ENCODE measurements around the gene DYNC1H1.

DNA sequence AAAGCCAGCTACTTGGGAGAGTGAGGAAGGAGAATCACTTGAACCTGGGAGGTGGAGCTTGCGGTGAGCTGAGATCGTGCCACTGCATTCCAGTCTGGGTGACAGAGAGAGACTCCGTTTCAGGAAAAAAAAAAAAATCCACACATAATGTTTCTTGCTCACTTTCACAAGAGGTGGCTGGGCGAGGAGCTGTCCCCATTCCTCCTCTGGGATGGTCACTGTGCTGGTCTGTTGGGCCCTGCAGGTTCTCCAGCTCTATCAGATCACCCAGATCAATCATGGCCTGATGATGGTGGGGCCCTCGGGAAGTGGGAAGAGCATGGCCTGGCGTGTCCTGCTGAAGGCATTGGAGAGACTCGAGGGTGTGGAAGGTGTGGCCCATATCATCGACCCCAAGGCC lies 47.3 kb downstream of the DYNC1H1 start:
- TF ChIP-seq, protein P1, sequence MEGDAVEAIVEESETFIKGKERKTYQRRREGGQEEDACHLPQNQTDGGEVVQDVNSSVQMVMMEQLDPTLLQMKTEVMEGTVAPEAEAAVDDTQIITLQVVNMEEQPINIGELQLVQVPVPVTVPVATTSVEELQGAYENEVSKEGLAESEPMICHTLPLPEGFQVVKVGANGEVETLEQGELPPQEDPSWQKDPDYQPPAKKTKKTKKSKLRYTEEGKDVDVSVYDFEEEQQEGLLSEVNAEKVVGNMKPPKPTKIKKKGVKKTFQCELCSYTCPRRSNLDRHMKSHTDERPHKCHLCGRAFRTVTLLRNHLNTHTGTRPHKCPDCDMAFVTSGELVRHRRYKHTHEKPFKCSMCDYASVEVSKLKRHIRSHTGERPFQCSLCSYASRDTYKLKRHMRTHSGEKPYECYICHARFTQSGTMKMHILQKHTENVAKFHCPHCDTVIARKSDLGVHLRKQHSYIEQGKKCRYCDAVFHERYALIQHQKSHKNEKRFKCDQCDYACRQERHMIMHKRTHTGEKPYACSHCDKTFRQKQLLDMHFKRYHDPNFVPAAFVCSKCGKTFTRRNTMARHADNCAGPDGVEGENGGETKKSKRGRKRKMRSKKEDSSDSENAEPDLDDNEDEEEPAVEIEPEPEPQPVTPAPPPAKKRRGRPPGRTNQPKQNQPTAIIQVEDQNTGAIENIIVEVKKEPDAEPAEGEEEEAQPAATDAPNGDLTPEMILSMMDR (IDR thresholded peaks at IDR 0.05; ENCODE audit: low read depth, low read length, poor library complexity, severe bottlenecking) = no peak
- no peak for TF ChIP-seq EZH2phosphoT487 (IDR thresholded peaks at IDR 0.05; ENCODE audit: borderline replicate concordance, low read length)
